Ascending aorta (tissue), 2 donors: ENCODE results near the gene TRAP1. TPM values are rescaled to one million over a fixed set of nuclear protein-coding genes. Genes with fewer than 3 reads are reported as not detected.

Experiments used
- DNase-seq, 2 donors: peaks; one replicate each; pipeline ENCODE4 v3.0.0-alpha.2; 2019; ENCODE audit warnings: low spot score in 2 of 2
- H3K27ac ChIP-seq, 2 donors: fragments of 200-600 bp; sonication (generic); one replicate each; pipeline ENCODE4 v1.5.1; 2016 to 2017; ENCODE audit warnings: mild to moderate bottlenecking in 1 of 2
- H3K27me3 ChIP-seq: fragments of 200-600 bp; sonication (generic); one replicate; pipeline ENCODE4 v1.5.1; 2017
- H3K36me3 ChIP-seq, 2 donors: fragments of 200-600 bp; sonication (generic); one replicate each; pipeline ENCODE4 v1.5.1; 2016
- H3K4me1 ChIP-seq, 2 donors: fragments of 200-600 bp; sonication (generic); one replicate each; pipeline ENCODE4 v1.5.1; 2016 to 2017; ENCODE audit warnings: mild to moderate bottlenecking in 1 of 2
- H3K4me3 ChIP-seq, 2 donors: fragments of 200-600 bp; sonication (generic); one replicate each; pipeline ENCODE4 v1.5.1; 2016 to 2017; ENCODE audit warnings: mild to moderate bottlenecking in 1 of 2
- H3K9me3 ChIP-seq, 2 donors: fragments of 200-600 bp; sonication (generic); one replicate each; pipeline ENCODE4 v1.5.1; 2016
- CTCF ChIP-seq, 3 experiments: fragments of 200-600 bp in 2 of 3; fragments of 450-650 bp in 1 of 3; sonication (generic) in 2 of 3; IDR thresholded peaks; one replicate each; pipeline ENCODE4 v1.5.1; 2016 to 2019; ENCODE audit warnings: antibody characterized with exemption in 3 of 3, mild to moderate bottlenecking in 1 of 3, moderate library complexity in 1 of 3
- intact Hi-C: fragments of 100-400 bp; cut with DNase I; formaldehyde crosslinking; loops from one replicate; pipeline ENCODE4 v1.15.1; 2023
- total RNA-seq: library from RNA; depleted of rRNA; stranded (reverse); fragments of >200 nt; gene quantifications from one replicate; pipeline ENCODE4 v1.1.0, GENCODE V29; 2016

TRAP1 gene
- total RNA-seq, 1 donor from 2014 or later: 169 TPM

GRCh38 chr16:3698941-3699340 is 18.4 kb downstream of the TRAP1 start:
- Histone ChIP-seq H3K4me3 (no peak overlapping the region), H3K27me3 (no peaks in the 10 kb centered on the region), H3K36me3 (peaks cover 0 to 3% of the 10 kb centered on the region in 2 donors), H3K4me1 (no peaks in the 10 kb centered on the region), H3K27ac (no peak overlapping the region), H3K9me3 (no peaks in the 10 kb centered on the region)
- TF ChIP-seq CTCF (IDR thresholded peaks at IDR 0.05): no peak
- no peak for DNase-seq
- intact Hi-C loops: no loop called here

DNA sequence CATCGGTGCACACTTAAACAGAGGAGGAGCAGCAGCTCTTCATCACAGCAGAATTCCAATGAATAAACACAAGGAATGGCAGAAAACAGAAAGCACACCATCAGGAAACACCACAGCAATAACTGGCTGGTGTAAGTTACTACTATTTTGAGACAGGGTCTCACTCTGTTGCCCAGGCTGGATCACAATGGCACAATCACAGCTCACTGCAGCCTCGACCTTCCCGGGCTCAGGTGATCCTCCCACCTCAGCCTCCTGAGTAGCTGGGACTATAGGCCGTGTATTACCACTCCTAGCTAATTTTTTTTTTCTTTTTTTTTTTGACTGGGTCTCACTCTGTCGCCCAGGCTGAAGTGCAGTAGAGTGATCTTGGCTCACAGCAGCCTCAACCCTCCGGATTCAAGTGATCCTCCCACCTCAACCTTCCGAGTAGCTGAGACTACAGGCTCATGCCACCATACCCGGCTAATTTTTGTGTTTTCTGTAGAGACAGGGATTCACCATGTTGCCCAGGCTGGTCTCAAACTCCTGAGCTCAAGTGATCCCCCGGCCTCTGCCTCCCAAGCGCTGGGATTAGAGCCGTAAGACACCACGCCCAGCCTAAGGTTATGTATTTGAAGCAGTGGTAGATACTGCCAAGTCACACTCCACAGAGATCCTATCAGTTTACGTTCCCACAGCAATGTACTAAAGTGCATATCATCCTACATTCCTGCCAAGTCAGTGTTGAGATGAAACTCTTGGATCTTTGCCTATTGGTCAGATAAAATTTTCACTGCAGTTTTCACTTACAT is 20.7 kb downstream of the TRAP1 start:
- H3K27ac ChIP-seq: no peak overlapping the region

DNA sequence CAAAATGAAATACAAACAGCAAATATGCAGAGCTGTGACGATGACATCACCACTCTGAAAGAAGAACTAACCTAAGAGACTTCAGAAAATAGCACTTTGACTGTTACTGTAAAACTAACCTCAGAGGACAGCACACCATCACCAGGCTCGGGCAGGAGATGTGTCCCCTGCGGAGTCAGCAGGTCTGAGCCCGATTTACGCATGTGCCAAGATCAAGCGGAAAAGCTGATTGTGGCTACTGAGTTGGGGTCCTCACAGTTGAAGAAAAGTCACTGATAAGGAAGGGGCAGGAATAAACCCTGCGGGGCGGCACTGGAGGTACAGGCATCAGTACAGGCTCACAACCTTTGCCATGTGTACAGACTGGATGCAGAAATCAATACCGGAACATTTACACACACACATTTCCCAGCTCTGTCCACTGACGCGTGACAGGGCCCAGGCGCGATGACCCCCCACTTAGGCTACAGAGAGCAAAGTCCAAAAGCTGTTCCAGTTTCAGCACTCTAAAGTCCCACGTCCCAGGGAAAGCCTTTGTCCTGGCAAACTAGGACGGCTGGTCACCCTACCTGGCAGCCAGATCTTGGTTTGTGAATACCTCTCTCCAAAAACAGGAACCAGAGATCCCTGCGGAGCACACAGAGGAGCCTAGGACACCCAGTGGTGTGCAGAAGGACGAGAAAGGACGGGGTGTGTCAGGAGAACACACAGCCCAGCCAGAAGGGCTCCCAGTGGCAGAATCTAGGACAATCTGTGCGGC is 21.5 kb downstream of the TRAP1 start:
- Histone ChIP-seq H3K36me3 (peaks cover 0 to 3% of the 10 kb centered on the region in 2 donors), H3K27me3 (no peaks in the 10 kb centered on the region), H3K9me3 (no peaks in the 10 kb centered on the region), H3K4me3 (no peak overlapping the region), H3K4me1 (peaks cover 0 to 1% of the 10 kb centered on the region in 2 donors), H3K27ac (no peak overlapping the region)
- no peak for TF ChIP-seq CTCF (IDR thresholded peaks at IDR 0.05)
- intact Hi-C loops: loop anchor here (2.0 kb wide), 1 partner anchor 21 kb away; the partner anchor contains the start of gene TRAP1
- DNase-seq: no peak

More for the DNA sequence above, 20.7 kb downstream of the TRAP1 start:
- DNase-seq: no peak
- H3K27me3 ChIP-seq: no peaks in the 10 kb centered on the region
- no peaks in the 10 kb centered on the region for H3K9me3 ChIP-seq
- H3K36me3 ChIP-seq: peaks cover 0 to 3% of the 10 kb centered on the region in 2 donors
- no peak overlapping the region for H3K4me3 ChIP-seq
- H3K4me1 ChIP-seq: no peaks in the 10 kb centered on the region
- TF ChIP-seq CTCF (IDR thresholded peaks at IDR 0.05): no peak
- intact Hi-C loops: no loop called here

DNA sequence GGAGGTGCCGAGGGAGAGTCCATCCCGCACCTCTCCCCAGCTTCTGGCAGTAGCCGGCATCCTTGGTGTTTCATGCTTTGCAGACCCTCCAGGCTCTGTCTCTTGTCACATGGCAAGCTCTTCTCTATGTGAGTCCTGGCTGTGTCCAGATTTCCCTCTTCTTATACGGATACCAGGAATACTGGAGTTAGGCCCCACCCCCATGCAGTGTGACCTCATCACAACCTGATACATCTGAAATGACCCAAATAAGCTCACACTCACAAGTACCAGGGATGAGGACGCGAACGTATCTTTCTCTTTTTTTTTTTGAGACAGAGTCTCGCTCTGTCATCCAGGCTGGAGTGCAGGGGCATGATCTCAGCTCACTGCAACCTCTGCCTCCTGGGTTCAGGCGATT is 23.3 kb downstream of the TRAP1 start:
- peaks cover 0 to 9% of the 10 kb centered on the region in 2 donors for H3K4me1 ChIP-seq
- no peaks in the 10 kb centered on the region for H3K9me3 ChIP-seq
- H3K36me3 ChIP-seq: peaks cover 0 to 3% of the 10 kb centered on the region in 2 donors
- H3K27ac ChIP-seq: no peak overlapping the region
- no peaks in the 10 kb centered on the region for H3K27me3 ChIP-seq
- intact Hi-C loops: loop anchor here (2.0 kb wide), 1 partner anchor 23 kb away; the partner anchor contains the start of gene TRAP1
- DNase-seq: no peak
- no peak for TF ChIP-seq CTCF (IDR thresholded peaks at IDR 0.05)
- no peak overlapping the region for H3K4me3 ChIP-seq

GRCh38 chr16:3691761-3692160 is 25.6 kb downstream of the TRAP1 start:
- Histone ChIP-seq H3K27me3 (no peaks in the 10 kb centered on the region), H3K4me1 (peaks cover 0 to 9% of the 10 kb centered on the region in 2 donors), H3K27ac (no peak overlapping the region), H3K9me3 (no peaks in the 10 kb centered on the region), H3K36me3 (peaks cover 4 to 13% of the 10 kb centered on the region in 2 donors), H3K4me3 (no peak overlapping the region)
- no peak for DNase-seq
- intact Hi-C loops: no loop called here
- TF ChIP-seq CTCF (IDR thresholded peaks at IDR 0.05): no peak
